M059J (cell line): ENCODE results near the gene NPHP4. TPM values are rescaled to one million over a fixed set of nuclear protein-coding genes. Genes with fewer than 3 reads are reported as not detected.

Source experiments
- DNase-seq: peaks from one replicate; pipeline ENCODE4 v3.0.0-alpha.2; 2012; ENCODE audit warnings: low read depth
- total RNA-seq: library from RNA; depleted of rRNA; stranded (reverse); fragments of >200 nt; shearing (Covaris generic); gene quantifications from 2 replicates; pipeline ENCODE4 v1.2.3, GENCODE V29; 2014

NPHP4 gene
- total RNA-seq, 1 experiment from 2014 or later = 7.8 TPM

DNA sequence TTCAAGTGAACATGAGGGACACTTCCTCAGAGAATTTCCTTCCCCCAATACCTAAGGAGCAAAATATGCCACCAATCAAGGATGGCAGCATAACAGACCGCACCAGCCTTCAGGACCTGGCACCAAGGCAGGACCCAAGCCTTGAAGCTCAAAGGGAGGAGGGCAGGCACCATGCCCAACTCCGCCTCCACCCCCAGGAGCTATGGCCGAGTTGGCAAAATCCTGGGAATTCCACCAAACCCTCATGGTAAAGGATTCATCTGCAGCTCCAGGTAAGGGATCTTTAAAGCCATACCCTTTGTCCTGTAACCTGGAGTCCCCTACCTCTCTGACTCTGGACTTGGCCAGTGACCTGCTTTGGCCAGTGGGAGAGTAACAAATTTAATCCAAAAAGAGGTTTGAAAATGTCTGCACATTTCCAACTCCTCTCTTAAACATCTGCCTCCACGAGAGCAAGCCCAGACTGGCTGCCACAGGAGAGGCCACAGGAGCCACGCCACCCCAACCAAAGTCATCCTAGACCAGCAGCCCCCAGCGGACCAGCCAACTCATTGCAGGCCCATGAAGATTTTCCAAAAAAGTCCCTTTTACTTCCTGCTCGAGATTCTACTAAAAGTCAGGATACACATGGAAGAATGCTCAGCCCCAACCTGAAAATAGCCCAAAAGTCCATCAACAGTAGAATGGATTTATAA lies 41.9 kb downstream of the NPHP4 start:
- DNase-seq = no peak

DNA sequence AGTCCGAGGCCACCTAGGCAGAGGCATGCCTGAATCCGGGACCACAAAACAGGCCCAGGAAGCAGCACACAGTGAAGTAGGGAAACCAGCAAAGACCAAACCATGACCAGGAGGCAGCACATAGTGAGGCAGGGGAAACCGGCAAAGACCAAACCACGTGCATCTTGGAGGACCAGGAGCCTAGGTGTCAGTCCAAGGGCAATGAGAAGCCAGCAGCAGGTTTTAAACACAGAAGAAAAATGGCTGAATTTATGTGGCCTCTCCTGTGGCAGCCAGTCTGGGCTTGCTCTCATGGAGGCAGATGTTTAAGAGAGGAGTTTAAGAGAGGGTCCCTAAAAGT lies 42.5 kb downstream of the NPHP4 start:
- DNase-seq = no peak

DNA sequence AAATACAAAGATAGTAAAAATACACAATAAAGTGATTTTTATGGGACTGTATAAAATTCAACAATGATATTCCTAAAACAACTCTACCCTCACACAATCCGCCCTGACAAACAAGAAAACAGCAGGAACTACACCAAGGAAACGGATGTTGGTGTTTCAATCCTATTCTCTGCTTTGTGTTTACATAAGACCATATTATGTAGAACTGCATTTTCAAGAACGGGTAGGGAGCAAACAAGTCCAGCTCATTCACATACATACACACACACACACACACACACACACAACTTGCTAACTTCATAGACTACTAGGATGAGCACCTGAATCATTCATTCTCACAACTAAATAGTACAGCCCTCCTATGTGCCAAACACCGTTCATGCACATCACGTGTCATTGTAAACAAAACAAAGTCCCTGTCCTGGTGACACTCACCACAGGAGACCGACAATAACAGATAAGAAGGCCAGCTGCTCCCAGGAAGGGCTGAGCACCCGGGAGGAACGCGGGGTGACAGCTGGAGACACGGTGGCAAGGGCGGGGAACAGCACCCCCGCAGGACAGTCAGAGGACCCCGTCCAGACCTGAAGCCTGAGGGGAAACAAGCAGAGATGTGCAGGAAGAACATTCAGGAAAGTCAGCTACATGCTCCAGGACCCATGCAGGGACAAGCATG lies 43.0 kb downstream of the NPHP4 start:
- DNase-seq = no peak

DNA sequence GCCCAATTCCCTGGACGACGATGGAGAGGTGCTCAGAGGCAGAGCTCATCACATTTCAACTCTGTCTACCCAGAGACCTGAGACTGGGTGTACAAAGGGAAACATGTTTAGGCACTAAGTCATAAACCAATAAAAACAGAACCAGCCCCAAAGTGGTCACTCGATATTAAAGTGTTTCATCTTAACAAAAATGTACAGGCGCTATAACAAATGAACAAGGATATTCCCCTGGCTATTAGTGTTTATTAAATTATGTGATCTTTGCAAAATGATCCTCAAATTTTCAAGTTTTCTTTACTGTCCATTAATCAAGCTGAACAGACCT lies 43.6 kb downstream of the NPHP4 start:
- DNase-seq = no peak

DNA sequence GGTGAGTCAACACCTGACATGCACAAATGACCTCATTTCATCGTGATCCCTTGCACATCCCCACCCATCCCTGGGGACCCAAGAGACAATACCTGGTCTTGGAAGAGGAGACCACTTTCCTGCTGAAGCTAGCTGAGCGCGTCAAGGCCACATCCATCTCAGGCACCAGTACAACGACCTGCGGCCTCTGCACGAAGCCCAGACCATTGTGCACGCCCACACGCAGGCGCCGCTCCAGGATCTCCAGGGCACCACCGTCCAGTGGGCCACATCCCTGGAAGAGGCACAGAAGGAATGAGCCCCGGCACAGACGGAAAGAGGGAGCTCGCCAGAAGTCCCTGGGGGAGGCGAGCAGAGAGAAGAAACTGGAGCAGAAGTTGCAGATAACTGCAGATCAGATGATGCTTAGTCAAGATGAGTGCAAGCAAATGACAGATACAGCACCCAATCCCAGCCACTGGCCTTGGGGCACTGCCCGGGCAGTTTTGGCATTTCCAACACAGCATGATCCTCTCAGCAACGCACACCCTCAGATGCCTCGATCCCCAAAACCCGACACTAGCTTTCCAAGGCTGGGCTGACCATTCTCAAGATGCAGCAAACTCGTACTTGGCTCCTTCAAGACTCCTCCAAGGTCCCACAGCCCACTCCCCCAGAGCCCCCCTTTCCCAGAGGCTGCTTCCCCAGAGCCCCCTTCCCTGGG lies 44.1 kb downstream of the NPHP4 start:
- DNase-seq = no peak

DNA sequence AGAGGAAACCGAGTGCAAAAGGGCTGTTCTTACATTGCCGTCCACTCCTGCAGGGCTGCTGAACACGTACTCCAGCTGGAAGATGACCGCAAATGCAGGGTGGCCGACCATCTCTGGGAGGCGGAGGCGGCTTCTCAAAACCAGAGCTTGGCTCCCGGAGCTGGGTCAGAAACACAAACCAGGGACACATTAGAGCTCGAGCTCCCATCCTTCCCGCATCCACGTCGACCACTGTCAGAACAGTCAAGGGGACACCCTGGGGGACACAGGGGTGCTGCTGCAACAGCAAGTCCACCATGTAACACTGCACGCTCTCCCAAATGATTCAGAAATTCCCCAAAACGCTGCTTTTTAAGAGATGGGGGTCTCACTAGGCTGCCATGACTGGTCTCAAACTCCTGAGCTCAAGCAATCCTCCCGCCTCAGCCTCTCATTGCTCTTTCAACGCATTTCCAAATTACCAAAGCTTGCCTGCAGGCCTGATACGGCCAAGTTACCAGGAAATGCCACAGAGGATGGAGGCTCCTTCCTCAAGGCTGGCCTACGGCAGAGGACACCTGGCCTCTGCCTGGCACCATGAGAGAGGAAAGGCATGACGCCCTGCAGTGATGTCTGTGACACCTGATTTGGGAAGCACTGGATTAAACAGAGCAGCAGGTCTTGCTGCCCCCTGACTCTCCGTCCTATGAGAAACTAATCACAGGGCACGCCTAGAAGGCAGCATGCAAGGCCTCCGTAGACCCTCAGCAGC lies 45.0 kb downstream of the NPHP4 start:
- DNase-seq = no peak

DNA sequence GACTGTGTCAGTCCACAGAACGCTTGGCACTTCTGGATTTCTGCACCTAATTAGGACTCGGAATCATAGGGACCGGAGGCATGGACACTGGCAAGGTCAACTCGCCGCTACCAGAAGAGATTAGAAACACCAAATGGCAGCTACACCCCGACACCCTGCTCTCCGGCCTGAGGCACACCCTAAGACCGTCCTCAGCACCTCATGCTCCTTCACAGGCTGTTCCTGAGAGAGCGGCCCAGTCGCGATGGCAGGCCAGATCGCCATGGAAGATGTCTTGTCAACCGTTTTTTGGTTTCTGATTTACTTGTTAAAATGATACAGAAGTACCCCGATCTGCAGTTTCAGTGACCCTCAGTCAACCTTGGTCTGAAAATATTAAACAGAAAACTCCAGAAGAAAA lies 46.8 kb downstream of the NPHP4 start:
- DNase-seq = no peak

DNA sequence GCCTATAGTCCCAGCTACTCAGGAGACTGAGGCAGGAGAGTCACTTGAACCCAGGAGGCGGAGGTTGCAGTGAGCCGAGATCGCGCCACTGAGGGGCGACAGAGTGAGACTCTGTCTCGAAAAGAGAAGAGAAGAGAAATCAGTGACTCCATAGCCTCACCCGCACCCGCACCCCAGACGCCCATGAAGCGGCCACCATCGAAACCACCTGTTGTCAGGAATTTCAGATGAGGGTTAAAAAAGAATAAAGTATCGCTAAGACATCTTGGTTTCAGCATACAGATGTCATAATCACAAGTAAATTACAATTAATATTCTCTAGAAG lies 47.4 kb downstream of the NPHP4 start:
- no peak for DNase-seq

DNA sequence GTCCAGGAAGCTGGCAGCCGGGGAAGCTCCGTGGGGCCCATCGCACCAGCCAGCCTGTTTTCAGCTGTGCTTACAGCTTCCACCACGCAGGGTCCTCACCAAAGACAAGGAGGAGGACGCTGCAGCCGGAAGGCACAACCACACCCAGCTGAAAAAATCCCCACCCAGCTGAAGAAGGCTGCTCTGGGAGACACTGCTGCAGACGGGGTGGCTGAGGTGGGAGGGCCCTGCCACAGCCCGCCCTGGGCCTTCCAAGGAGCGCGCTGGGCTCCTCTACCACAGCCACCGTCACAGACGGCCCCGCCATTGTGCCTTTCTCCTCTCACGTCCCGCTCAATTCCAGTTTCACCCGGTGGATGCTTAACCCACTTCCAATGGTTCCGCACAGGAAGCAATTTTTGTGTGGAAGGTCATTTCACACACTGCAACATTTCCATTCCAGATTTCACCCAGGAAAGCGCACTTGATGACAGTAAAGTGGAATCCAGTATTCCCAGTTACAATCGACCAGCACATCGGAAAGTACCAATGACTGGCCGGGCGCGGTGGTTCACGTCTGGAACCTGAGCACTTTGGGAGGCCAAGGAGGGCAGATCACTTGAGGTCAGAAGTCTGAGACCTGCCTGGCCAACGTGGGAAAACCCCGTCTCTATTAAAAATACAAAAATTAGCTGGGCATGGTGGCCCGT lies 47.9 kb downstream of the NPHP4 start:
- no peak for DNase-seq

DNA sequence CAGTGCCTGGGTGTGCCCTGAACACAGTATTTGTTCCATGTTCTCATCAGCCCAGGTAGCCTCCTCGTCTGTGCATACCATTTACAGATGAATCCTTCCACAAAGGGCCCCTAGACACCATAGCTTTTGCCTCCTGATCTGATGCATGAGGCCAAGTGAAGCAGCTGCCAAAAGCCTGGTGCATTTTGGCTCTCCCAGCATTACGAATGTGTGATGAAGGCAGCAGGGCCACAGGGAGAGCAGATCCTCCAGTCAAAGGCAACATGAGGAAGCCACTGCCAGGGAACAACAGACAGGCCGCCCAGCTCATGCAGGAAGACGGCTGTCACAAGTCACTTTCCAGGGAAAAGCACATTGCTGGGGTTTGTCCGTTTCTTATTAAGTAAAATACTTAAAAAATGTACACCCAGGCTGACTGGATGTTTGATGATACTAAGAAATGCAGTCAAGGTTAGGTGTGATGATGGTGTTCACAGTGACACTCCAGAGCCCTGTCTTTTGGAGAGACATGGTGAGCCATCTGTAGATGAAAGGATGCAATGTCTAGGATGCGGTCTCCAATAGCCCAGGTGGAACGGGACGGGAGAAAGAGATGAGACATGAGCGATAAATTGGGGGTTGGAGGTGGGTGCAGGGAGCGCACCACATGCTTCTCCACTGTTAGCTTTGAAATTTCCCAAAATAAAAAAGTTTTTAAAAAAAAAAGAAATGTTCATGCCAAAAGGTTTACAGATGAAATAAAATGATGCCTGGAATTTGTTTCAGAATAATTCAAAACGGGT lies 48.7 kb downstream of the NPHP4 start:
- DNase-seq = no peak

DNA sequence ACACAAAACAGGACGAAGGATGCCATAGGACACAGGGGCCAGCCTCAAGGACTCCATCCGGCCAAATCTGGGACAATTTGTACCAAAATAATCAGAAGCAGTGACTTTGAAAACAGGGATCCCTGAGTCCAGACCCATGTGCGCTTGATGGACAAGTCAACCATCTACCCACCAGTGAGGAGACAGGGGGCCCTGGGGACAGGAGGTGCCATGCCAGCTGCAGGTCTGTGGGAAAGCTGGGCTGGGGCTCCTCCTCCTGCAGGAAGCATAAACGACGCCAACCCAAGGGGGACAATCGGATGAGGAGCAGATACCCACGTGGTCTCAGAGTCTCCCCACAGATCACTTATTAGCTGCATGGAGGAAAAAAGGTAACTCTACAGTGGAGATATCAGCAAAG lies 50.6 kb downstream of the NPHP4 start:
- DNase-seq = no peak

DNA sequence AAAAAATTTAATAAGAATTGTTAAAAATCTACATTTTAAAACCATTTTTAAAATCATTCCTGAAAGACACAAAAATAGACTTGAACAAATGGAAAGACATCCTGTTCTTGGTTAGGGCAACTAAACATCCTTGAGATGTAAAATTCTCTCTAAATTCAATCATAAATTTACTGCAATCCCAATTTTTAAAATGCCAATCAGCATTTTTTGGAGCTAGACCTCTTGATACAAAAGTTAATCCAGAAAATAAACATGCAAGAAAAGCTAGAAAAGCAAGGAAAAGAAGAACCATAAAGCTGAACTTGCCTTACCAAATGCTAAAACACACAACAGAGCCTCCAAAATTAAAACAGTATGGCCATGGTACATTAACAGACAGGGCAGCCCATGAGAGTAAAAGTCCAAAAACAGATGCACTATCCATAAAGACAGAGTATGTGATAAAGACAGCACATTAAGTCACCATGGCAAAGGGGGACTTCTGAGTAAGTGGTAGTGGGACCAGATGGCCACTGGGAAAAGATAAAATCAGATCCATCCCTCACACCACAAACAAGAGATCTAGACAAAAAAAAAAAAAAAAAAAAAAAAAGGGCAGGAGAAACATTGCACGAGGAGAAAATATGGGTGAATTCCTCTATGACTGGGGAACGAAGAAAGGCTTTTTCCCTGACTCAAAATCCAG lies 51.4 kb downstream of the NPHP4 start:
- no peak for DNase-seq

DNA sequence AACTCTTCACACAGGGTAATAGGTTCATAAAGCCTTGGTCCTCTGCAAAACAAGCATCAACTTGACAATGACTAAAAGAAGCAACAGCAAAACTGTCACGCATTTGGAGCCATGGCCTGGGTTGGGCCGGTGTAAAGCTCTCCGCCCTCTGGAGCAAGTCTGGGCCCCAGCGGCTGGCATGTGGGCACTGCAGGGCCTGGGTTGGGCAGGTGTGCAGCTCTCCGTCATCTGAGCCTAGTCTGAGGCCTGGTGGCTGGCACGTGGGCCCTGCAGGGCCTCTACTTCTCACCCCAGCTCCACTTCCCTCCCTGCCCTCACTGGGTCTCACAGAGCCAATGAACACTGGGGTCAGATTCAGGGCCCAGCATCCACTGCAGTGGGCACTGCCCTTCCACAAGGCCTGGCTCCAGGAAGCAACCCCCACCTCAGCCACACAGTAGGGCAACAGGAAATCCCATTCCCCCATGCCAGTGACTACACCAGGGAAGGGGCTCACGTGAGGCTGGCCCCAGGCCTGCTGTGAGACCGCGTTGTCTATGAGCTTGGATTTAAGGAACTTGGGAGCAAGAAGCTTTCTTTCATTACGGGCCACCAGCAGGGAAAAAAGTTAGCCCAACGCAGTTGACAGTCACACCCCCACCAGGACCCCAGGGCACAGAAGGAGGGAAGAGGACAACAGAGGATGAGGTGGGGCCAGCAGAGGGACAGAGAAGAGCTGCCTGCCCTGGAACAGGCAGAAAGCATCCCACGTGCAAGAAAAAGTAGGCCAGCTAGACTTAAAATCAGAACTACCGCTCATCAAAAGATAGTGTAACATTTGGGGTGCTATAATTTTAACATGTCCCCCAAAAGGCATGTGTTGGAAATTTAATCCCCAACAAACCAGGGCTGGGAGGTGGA lies 52.7 kb downstream of the NPHP4 start:
- DNase-seq = no peak

DNA sequence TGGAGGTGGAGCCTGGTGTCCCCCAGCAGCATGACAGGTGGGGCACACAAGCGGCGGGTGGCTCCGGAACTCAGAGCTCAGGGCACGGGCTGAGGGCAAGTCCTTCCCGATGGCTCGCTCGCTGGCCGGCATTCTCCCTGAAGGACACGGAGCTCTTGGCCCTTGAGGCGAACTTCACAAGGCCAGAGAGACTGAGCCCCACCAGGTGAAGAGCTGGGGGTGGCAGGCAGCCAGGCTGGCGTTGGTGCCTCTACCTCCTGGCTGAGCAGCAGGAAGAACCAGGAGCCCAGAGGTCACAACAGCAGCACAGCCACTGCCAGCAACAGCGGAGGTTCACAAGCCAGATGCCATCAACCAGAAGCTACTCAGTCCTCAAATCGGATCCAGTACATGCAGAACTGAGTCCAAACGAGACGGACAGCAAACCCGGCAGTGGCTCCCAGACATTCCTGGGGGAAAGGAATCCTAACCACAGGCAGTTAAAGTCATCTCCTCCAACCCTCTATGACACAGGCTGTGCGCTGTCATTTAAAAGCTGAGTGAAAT lies 54.1 kb downstream of the NPHP4 start:
- DNase-seq = peak; percentile 83

DNA sequence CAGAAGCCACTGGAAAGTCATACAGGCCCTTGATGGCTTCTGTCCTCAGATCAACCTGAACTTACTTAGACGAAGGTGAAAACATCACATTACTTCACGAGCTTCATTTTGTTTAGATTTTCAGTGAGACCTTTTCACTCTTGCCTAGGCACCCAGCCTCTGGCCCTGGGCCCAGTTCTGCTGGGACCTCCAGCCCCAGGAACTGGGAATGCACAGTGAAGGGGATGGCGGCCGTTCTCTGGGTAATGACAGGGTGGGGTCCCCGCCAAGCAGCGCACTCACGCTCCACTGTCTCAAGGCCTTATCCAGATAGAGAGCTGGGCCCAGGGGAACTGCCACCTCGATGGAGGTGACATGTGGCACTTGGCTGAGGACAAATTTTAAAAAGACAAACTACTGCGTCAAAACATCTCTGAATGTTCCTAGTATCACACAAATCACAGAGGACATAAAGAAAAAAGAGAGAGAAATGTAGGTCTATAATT lies 54.8 kb downstream of the NPHP4 start:
- no peak for DNase-seq

DNA sequence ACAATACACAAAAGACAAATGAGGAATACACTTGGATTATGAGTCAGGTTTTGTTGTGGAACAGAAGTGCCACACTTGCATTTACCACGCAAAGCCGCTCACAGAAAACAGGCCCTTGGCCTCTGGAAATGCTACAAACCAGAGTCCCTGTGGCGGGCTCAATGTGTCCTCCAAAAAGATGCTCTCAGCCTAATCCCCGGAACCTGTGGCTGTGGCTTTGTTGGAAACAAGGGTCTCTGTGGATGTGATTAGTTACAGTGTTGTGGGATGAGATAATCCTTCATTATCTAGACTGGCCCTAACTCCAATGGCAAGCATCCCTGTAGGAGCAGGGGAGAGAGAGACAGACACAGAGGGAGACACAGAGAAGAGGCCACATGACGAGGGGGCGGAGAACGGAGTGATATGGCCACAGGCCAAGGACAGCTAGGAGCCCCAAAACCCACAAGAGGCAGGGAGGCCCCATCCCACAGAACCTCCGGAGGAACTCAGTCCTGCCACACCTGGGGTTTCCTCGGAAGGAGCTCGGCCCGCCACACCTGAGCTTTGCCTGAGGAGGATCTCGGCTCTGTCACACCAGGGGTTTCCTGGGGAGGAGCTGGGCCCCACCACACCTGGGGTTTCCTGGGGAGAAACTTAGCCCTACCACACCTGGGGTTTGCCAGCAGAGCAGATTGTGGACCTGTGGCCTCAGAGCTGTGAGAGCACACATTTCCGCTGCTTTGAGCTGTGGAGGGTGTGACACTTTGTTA lies 55.4 kb downstream of the NPHP4 start:
- DNase-seq = no peak

DNA sequence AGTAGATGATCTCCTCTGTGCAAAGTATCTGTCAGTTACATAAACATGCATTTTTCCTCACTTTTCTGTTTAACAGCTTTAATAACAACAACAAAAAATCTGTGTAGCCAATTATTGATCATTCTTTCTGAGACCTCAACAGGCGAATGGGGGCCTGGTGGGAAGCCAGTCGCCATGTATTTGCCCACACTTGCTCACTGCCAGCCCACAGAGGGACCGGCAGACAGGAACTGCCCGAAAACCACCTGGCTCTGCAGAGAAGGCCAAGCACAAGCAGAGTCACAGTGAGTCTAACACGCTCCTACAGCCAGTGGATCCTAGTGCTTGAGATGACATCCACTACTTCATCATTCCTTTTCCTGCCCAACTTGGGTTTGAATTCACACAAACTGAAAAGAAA lies 56.1 kb downstream of the NPHP4 start:
- no peak for DNase-seq

DNA sequence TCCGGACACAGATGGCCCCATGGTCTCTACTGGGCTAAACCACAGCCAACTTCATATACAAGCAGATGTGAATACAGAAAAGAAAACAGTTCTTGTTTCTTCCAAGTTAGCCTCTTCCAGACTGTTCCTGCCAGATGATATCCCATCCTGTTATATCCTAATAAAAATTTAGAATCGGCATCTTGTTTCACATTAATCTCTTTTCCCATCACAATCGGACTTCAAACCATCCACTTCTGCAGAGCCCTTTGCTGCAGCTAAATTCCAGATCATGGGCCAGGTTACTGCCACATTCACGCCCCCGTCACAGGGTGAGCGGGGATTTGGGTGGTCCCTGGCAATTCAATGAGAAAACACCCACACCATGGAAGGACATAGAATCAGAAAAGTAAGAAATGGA lies 57.2 kb downstream of the NPHP4 start:
- DNase-seq = no peak
